OCI-LY1 (cell line): ENCODE data around the gene CTIF.

Experiments
- H2AFZ ChIP-seq: fragments of 200-600 bp; sonication (generic), shearing (Covaris generic); 2 replicates; pipeline ENCODE4 v1.6.0; 2014; ENCODE audit warnings: antibody characterized with exemption, mild to moderate bottlenecking, low read length
- H3F3A ChIP-seq: fragments of 200-600 bp; sonication (generic), shearing (Covaris generic); 2 replicates; pipeline ENCODE4 v1.6.0; 2014; ENCODE audit warnings: mild to moderate bottlenecking, antibody characterized with exemption, low read length, moderate library complexity; ENCODE audit not compliant: insufficient read depth
- H3K27ac ChIP-seq: fragments of 200-600 bp; sonication (generic); 2 replicates; pipeline ENCODE4 v1.5.1; 2014; ENCODE audit warnings: low read length, mixed run types, mild to moderate bottlenecking, low read depth; ENCODE audit not compliant: poor library complexity, severe bottlenecking
- H3K27me3 ChIP-seq: fragments of 200-600 bp; sonication (generic); 2 replicates; pipeline ENCODE4 v1.6.0; 2014; ENCODE audit warnings: antibody characterized with exemption, mild to moderate bottlenecking, low read length, moderate library complexity; ENCODE audit not compliant: insufficient read depth
- H3K36me3 ChIP-seq: fragments of 200-600 bp; sonication (generic); 2 replicates; pipeline ENCODE4 v1.6.1; 2014; ENCODE audit warnings: mild to moderate bottlenecking, antibody characterized with exemption, low read length, moderate library complexity, mixed read lengths; ENCODE audit not compliant: insufficient read depth
- H3K4me1 ChIP-seq: fragments of 200-600 bp; sonication (generic); 2 replicates; pipeline ENCODE4 v1.5.1; 2014; ENCODE audit warnings: mild to moderate bottlenecking, low read length, moderate library complexity; ENCODE audit not compliant: insufficient read depth, severe bottlenecking
- H3K4me2 ChIP-seq: fragments of 200-600 bp; sonication (generic), shearing (Covaris generic); 2 replicates; pipeline ENCODE4 v1.6.1; 2014; ENCODE audit warnings: low read length
- H3K4me3 ChIP-seq: fragments of 200-600 bp; sonication (generic); 2 replicates; pipeline ENCODE4 v1.5.1; 2014; ENCODE audit warnings: low read length, low read depth, mild to moderate bottlenecking, mixed read lengths; ENCODE audit not compliant: poor library complexity, severe bottlenecking
- H3K79me2 ChIP-seq: fragments of 200-600 bp; shearing (Covaris generic); 2 replicates; pipeline ENCODE4 v1.6.1; 2016; ENCODE audit warnings: mixed run types, low read length, mixed read lengths; ENCODE audit not compliant: insufficient read depth
- H3K9ac ChIP-seq: fragments of 200-600 bp; sonication (generic), shearing (Covaris generic); 2 replicates; pipeline ENCODE4 v1.6.1; 2014; ENCODE audit warnings: mild to moderate bottlenecking, low read length, mixed read lengths
- H3K9me2 ChIP-seq: fragments of 200-600 bp; sonication (generic), shearing (Covaris generic); 2 replicates; pipeline ENCODE4 v1.6.1; 2014; ENCODE audit warnings: low read depth, mild to moderate bottlenecking, low read length, mixed read lengths
- H3K9me3 ChIP-seq: fragments of 200-600 bp; shearing (Covaris generic); 2 replicates; pipeline ENCODE4 v1.6.1; 2014; ENCODE audit warnings: low read length, mixed read lengths
- H4K20me1 ChIP-seq: fragments of 200-600 bp; sonication (generic), shearing (Covaris generic); 2 replicates; pipeline ENCODE4 v1.6.0; 2016; ENCODE audit warnings: mild to moderate bottlenecking, low read length; ENCODE audit not compliant: insufficient read depth
- CTCF ChIP-seq: fragments of 200-600 bp; sonication (generic), shearing (Covaris generic); IDR thresholded peaks from 2 replicates; pipeline ENCODE4 v1.5.1; 2017; ENCODE audit warnings: mild to moderate bottlenecking, antibody characterized with exemption, low read length, moderate library complexity, mixed read lengths
- EZH2 ChIP-seq: fragments of 200-600 bp; sonication (generic), shearing (Covaris generic); IDR thresholded peaks from 2 replicates; pipeline ENCODE4 v1.8.0; 2017; ENCODE audit warnings: borderline replicate concordance, mixed run types, mild to moderate bottlenecking, antibody characterized with exemption, low read length, moderate library complexity, mixed read lengths

CTIF gene

GRCh38 chr18:48703028-48703386 is 164.2 kb downstream of the CTIF start:
- no peak overlapping the region for H3K4me2 ChIP-seq
- no peaks in the 10 kb centered on the region for H3K79me2 ChIP-seq
- H3K9ac ChIP-seq, result no peak overlapping the region
- H3K4me1 ChIP-seq, result no peaks in the 10 kb centered on the region
- no peak overlapping the region for H3K4me3 ChIP-seq
- H3K9me2 ChIP-seq, result no peaks in the 10 kb centered on the region
- no peaks in the 10 kb centered on the region for H3K27me3 ChIP-seq
- H3F3A ChIP-seq, result no peaks in the 10 kb centered on the region
- no peaks in the 10 kb centered on the region for H3K36me3 ChIP-seq
- TF ChIP-seq CTCF (no peak), EZH2 (no peak)
- H4K20me1 ChIP-seq, result no peaks in the 10 kb centered on the region
- H3K9me3 ChIP-seq, result no peaks in the 10 kb centered on the region
- H3K27ac ChIP-seq, result no peak overlapping the region
- no peak overlapping the region for H2AFZ ChIP-seq

GRCh38 chr18:48703418-48703817 is 164.6 kb downstream of the CTIF start:
- H4K20me1 ChIP-seq, result no peaks in the 10 kb centered on the region
- H3K27ac ChIP-seq, result no peak overlapping the region
- H3K9me2 ChIP-seq, result no peaks in the 10 kb centered on the region
- no peak overlapping the region for H3K4me2 ChIP-seq
- H3F3A ChIP-seq, result no peaks in the 10 kb centered on the region
- no peaks in the 10 kb centered on the region for H3K36me3 ChIP-seq
- no peak overlapping the region for H3K9ac ChIP-seq
- H3K79me2 ChIP-seq, result no peaks in the 10 kb centered on the region
- no peak overlapping the region for H2AFZ ChIP-seq
- H3K4me1 ChIP-seq, result no peaks in the 10 kb centered on the region
- H3K4me3 ChIP-seq, result no peak overlapping the region
- no peaks in the 10 kb centered on the region for H3K9me3 ChIP-seq
- TF ChIP-seq EZH2 (no peak), CTCF (no peak)
- H3K27me3 ChIP-seq, result no peaks in the 10 kb centered on the region

- Histone ChIP-seq H4K20me1 (no peaks in the 10 kb centered on the region), H3K9ac (no peak overlapping the region), H3F3A (no peaks in the 10 kb centered on the region), H3K36me3 (no peaks in the 10 kb centered on the region), H3K27me3 (no peaks in the 10 kb centered on the region), H3K9me2 (no peaks in the 10 kb centered on the region), H3K9me3 (no peaks in the 10 kb centered on the region), H3K79me2 (no peaks in the 10 kb centered on the region), H2AFZ (no peak overlapping the region), H3K4me3 (no peak overlapping the region), H3K4me1 (no peaks in the 10 kb centered on the region), H3K4me2 (no peak overlapping the region), H3K27ac (no peak overlapping the region)
- no peak for TF ChIP-seq CTCF
- no peak for TF ChIP-seq EZH2
Observed at GRCh38 chr18:48705043-48705442, 166.2 kb downstream of the CTIF start.
